8988T (cell line): ENCODE data around the gene DIS3.
"Not testable (repeated sequence)": the region's sequence is repeated elsewhere in the genome, so short reads cannot be mapped to it uniquely, and the experiment has no call there.

ENCODE experiments used
- DNase-seq: peaks from one replicate; pipeline ENCODE4 v3.0.0; 2011

Gene DIS3, protein sequence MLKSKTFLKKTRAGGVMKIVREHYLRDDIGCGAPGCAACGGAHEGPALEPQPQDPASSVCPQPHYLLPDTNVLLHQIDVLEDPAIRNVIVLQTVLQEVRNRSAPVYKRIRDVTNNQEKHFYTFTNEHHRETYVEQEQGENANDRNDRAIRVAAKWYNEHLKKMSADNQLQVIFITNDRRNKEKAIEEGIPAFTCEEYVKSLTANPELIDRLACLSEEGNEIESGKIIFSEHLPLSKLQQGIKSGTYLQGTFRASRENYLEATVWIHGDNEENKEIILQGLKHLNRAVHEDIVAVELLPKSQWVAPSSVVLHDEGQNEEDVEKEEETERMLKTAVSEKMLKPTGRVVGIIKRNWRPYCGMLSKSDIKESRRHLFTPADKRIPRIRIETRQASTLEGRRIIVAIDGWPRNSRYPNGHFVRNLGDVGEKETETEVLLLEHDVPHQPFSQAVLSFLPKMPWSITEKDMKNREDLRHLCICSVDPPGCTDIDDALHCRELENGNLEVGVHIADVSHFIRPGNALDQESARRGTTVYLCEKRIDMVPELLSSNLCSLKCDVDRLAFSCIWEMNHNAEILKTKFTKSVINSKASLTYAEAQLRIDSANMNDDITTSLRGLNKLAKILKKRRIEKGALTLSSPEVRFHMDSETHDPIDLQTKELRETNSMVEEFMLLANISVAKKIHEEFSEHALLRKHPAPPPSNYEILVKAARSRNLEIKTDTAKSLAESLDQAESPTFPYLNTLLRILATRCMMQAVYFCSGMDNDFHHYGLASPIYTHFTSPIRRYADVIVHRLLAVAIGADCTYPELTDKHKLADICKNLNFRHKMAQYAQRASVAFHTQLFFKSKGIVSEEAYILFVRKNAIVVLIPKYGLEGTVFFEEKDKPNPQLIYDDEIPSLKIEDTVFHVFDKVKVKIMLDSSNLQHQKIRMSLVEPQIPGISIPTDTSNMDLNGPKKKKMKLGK

DNA sequence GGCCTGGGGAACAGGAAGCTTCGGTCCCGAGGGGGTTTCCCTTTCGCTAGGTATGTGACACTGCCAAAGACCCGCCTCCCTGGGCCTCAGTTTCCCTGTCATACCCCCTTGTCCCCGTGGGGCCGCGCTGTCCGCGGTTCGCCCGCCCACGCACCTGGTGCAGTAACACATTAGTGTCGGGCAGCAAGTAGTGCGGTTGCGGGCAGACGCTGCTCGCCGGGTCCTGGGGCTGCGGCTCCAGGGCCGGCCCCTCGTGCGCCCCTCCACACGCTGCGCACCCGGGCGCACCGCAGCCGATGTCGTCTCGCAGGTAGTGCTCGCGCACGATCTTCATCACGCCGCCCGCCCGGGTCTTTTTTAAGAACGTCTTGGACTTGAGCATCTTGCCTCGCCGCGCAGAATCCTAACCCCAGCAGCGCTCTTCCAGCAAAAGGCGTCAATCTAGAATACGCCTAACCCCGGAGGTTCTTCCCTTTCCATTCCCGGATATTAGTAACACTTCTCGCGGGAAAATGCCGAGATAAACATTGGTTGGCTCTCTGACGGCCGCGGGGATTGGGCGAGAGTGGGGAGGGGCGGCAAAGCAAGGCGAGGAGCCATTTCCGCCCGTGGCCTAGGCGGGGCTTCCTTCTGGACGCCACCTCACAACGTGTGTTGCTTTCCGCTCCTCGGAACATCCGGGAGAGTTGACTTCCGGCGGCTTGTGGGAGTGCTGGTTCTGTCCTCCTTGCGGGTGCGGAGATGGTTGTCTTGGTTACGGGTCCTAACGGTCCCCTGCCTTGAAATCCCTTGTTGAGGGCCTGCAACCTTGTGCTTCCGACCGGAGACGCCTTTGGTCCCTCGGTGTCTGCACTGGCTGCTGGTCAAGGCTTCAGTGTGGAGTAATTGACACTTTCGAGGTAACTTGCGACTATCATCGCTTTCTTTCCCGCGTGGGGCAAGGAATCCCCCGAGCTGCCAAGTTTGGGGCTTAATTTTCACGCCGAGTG is at the start of gene DIS3, which contains the start of gene PIBF1:
Gene DIS3, minus strand, starts transcription at position 450 of the 989 bp plus-strand sequence. Its CDS starts 68 bp downstream, at position 382.
Gene PIBF1, plus strand, starts transcription at position 683 of the 989 bp plus-strand sequence. CDS start 1,337 bp downstream, outside the sequence.
- DNase-seq: peak; percentile 61

DNA sequence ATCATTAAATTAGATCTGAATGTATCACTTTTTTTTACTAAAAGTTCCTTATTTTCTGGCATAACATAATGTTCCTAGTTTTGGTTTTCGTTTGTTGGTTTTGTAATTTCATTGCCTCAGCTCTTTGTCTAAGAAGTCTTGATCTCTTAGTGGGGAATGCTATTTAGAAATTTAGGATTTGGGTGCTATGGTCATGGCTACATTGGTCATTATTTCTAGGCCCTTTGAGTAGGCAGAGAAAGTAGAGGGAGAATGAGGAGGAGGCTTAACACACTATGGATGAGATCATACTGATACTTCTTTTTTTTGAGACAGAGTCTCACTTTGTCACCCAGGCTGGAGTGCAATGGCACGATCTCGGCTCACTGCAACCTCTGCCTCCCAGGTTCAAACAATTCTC is 42.0 kb upstream of the DIS3 start:
- no peak for DNase-seq

DNA sequence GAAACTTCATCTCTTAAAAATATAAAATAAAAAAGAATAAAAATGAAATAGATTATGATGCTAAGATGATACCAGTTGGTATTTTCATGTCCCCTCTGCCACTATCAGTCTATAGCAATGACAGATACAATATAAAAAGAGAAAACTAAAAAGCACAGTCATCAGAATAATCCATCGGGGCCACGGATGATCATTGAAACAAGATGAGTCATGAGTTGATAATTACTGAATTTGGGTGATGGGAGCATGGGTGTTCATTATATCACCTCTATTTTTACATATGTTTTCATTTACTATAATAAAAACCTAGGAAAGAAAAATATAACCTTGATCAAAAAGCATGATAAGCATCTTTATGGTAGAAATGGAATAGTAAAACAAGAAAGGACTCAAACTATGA is 41.4 kb upstream of the DIS3 start:
- no peak for DNase-seq

DNA sequence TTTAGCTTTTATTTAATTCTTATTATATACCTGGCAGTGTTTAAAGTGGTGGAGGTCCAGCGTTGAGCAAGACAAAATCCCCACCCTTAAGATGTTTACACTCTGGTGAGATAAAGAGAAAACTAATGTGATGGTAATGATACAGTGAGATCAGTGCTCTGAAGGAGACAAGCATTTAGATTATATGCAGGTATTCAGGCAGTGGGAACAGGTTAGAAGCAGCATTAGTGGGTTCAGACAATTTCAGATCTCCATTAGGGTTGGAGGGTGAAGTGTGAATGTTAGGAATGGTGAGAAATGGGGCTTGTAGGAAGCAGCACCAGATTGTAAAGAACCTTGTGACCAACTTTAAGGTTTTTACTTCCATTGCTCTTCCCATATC is 39.2 kb upstream of the DIS3 start:
- no peak for DNase-seq

DNA sequence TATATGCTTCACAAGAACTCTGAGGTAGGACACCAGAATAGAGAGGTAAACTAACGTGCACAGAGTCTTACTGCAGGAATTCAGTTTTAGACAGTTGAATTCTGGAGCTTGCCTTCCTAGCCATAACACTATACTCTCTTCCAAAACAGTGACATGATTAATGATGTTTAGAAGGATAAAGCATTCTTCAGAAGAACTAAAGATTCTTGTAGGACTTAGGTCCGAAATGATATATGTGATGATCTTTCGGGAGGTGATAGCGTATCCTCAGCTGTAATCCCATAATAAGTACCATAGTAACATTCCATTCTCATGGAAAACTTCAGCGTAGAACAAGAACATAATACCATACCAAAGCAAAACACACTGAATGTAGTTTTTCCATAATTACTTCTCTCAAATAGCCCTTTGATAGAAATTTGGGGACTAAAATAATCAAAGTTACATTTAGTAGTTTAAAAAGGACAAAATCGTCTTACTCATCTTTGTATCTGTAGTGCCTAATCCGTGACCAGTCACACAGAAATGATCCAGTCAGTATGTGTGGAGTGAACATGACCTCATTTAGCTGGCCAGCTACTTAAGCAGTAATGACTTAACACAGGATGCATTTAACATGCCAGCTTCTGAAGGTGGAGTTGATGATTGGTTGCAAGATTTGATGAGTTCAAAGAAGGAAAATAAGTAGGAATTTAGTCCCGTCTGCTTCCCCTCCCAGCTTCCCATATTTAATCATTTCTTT is 38.6 kb upstream of the DIS3 start:
- DNase-seq: no peak

DNA sequence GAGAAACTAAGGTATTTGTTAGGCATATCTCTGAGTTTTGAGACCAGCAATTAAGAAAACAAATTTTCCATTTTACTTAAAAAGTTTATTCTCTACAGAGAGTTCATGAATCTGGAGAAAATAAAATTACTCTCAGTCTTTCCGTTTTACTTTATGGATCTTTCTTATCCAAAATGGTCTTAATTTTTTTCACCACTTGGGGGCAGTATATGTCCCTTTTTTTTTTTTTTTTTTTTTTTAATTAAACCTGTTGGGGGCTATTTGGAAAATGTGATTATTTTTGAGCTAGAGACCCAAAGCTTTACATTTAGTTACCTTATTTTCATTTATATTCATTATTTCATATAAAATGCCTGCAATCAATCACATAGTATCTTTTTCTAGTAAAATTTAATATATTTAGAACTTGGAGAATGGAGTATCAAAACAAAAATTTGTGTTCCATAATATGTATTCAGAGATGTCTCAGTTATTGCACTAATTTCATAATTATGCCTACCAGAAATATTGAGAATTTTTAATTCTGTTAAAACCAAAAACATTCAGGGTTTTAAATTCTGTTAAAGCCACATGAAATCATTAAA is 27.3 kb upstream of the DIS3 start:
- no peak for DNase-seq

DNA sequence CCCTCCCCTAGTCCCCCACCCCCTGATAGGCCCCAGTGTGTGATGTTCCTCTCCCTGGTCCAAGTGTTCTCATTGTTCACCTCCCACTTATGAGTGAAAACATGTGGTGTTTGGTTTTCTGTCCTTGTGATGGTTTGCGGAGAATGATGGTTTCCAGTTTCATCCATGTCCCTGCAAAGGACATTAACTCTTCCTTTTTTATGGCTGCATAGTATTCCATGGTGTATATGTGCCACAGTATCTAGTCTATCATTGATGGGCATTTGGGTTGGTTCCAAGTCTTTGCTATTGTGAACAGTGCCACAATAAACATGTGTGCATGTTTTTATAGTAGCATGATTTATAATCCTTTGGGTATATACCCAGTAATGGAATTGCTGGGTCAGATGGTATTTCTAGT is 24.8 kb upstream of the DIS3 start:
- not testable (repeated sequence) for DNase-seq

DNA sequence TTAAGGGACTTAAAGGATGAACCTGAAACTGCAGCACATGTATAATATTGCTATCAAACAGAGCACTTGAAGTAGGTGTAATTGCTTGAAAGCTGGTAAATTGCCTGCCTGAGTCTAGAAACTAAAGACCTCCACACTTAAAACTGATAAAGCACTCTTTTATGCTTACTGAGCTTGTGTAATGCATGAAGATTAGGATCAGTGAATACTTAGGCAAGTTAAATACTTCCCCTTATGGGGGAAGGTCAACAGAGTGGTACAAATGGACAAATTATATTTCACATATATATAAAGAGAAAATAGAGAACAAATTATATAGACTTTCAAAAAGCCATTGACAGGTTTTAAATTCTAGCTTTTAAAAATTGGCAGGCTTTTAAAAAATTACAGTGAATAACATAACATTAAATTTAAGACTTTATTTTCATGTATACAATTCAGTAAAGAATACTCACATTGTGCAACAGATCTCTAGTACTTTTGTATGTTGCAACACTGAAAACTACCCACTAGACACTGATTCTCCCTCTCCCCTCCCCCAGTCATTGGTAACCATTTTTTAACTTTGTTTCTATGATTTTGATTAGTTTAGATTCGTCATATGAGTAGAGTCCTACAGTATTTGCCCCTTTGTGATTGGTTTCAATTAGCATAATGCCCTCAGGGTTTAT is 24.1 kb upstream of the DIS3 start:
- DNase-seq: no peak

DNA sequence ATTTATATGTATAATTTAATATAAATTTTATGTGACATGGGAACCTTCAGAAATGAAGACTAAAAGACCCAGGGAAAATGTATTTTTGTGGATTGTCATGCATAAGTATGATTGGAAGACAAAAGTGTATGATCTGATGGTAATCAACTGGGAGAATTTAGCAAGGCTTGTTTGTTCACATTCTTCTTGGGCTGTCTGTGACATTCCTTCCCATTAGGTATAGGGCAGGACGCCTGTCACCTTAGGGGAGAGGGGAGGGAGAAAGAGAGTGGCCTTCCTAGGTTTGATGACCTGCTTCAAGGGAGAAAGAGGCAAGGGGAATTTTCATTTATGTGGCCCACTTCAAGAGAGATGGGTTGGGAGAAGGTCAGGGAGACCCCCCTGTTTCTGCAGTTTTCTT is 22.6 kb upstream of the DIS3 start:
- no peak for DNase-seq

DNA sequence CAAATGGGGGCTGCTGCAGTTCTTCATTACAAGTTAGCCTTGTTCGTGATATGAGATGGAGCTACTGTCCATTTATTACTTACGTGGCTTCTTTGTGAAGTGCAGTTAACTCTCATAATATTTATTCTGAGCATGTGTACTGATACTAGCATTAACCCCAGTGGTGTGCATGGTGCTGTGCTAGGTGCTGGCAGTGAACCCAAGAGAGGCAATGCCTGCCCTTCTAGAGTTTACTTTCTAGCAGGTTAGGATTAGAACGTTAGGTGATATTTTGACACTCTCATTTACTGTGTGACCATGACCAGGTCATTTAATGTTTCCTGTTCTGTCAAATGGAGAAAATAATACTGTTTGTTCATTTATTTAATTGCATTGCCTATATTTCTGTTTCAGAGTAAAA is 17.1 kb upstream of the DIS3 start:
- no peak for DNase-seq

DNA sequence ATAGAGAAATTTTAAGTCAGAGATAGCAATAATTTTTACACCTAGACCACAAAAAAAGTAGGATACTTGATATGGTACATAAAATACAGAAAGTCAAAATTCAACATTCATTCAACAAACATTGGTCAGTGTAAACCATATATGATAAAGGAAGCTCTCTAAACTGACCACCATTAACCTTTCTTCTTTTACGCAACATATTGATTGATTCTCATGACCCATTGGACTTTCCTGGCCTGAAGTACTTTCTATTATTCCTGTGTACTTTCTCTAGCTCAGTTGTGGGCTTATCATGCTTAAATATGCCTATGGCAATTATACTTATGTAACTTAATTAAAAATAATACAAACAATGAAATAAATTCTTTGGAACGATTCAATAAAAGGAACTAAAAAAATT is 10.9 kb upstream of the DIS3 start:
- DNase-seq: no peak

DNA sequence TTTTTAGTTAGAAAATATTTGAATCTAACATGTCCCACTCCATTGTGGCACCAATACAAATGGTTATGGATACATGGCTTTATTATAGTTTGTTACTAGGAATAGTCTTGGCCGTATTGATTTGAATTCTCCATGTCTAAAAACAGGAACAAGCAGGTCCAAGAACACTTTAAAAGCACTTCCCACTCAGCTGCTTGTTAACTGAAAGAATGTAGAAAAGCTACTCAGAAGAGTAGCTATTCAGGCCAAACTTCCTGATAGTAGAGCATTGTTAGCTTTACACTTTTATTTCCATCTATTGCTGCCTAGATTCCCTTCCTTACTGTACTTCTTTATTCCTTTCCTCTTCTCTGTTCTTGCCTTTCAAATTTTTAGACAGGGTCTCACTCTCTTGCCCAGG is 7.1 kb upstream of the DIS3 start:
- DNase-seq: no peak

DNA sequence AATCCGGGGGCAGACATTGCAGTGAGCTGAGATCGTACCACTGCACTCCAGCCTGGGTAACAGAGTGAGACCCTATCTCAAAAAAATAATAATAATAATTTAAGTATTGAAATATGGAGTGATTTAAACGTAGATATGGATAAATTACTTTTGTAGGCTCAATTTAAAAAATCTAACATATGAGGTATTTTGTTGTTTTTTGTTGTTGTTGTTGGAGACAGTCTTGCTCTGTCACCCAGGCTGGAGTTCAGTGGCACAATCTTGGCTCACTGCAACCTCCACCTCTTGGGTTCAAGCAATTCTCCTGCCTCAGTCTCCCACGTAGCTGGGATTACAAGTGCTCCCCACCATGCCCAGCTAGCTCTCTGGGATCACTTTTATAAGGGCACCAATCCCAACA is 3.0 kb upstream of the DIS3 start:
- not testable (repeated sequence) for DNase-seq

DNA sequence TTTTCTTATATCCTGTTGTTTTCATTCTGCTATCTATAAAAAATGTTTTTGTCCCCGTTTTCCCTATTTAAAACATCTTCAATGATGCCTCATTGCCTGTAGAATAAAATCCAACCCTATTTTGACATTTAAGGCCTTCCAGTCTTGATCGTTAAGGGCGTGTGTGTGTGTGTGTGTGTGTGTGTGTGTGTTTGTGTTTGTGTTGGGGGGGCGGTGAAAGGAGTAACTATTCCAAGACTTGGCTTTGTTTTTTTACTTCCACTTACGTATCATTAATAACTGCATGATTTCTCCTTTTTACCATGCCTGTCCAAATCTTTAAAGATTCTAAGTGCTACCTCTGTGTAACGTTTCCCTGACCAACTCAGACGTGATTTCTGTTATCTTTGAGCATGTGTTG is 1.0 kb upstream of the DIS3 start:
- DNase-seq: no peak

DNA sequence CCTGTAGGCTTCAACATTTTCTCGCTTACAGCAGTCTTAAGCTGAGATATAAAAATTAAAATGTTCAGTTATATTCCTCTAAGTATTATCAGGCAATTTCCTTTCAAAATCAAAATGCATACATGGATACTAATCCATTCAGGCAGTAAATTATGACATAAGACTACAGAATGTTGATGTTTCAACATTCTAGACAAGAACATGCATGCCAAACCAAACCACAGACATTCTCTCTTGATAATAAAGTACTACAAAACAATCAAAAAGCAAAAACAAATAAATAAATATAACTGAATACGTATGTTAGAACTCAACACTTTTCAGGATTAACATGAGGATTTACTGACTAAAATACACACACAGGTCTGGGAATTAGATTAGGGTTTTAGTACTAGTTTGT is 7.7 kb downstream of the DIS3 start:
- DNase-seq: no peak

DNA sequence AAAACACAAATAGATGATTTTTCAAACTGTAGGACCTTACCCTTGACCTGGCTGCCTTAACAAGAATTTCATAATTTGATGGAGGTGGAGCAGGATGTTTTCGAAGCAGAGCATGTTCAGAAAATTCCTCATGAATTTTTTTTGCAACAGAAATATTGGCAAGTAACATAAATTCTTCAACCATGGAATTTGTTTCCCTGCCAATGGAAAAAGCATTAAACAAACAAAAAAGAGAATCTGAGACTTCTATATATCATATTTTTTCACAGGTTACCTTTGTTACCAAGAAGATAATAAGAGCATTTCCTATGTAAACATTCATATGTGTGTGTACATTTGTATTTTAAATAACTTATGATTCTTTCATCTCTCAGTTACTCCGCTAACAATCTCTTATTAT is 18.3 kb downstream of the DIS3 start:
- DNase-seq: no peak

DNA sequence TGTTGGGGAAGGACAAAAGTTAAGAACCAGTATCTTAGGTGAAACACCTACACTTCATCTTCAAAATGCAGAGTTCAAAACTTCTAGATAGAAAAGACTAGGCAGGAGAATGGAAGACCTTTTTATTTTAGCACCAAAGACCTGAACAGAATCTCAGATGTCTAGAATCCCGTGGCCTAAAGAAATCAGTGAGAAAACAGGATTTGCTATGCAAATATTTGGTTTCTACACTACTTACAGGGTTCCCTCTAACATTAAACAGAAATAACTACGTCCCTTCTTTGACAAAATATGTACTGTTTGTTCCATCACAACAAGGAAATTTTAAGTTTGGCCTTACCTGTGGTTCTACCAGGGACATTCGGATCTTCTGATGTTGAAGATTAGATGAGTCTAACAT is 21.5 kb downstream of the DIS3 start:
- no peak for DNase-seq

DNA sequence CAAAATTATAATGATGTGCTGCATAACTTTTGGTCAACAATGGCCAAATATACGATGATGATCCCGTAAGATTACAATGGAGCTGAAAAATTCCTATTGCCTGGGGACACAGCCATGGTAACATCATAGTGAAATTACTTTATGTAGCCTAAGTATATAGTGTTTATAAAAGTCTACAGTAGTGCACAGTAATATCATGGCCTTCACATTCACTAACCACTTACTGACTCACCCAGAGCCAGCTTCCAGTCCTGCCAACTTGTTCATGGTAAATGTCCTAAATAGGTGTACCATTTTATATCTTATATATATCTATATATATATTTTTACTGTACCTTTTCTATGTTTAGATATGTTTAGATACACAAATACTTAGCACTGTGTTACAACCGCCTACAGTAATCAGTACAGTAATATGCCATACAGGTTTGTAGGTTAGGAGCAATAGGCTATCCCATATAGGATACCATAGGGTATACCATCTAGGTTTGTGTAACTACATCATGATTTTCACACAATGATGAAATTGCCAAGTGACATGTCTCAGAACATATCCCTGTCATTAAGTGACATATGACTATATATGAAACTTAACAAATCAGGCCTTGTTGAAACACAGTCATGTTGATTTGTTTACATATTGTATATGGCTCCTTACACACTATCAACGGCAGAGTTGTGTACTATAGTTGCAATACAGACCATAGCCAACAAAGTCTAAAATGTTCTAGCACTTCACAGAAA is 23.7 kb downstream of the DIS3 start:
- DNase-seq: no peak

DNA sequence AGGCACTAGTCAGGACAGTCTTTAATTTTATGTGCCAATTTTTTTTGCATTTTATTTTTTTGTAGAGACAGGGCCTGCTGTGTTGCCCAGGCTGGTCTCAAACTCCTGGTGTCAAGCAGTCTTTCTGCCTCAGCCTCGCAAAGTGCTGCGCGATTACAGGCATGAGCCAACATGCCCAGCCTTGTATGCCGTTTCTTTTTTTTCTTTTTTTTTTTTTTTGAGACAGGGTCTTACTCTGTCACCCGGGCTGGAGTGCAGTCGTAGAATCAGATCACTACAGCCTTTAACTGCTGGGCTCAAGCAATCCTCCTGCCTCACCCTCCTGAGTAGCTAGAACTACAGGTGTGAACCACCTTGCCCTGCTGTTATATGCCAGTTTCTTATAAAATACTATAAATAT is 27.6 kb downstream of the DIS3 start:
- DNase-seq: no peak

DNA sequence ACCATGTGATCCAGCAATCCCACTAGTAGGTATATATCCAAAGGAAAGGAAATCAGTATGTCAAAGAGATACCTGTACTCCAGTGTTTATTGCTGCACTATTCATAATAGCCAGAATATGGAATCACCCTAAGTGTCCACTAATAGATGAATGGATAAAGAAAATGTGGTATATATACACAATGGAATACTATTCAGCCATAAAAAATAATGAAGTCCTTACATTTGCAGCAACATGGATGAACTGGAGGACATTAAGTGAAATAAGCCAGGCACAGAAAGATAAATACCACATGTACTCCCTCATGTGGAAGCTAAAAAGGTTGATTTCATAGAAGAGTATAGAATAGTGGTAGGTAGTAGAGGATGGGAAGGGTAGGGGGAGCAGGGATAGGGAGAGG is 30.5 kb downstream of the DIS3 start:
- DNase-seq: no peak
